Inflammatory macrophage treated with lipopolysaccharide for 1 hour (primary cell): ENCODE measurements around the gene FRY.
A peak's percentile ranks its signal among the peaks of the same experiment; 100 is the strongest.

Source experiments
- DNase-seq, 2 donors: peaks; one replicate each; pipeline ENCODE4 v3.0.0-alpha.2; 2020 to 2022

FRY gene

GRCh38 chr13:32178763-32179162 is 147.2 kb downstream of the FRY start:
- no peak for DNase-seq

- no peak for DNase-seq
These were observed 148.1 kb downstream of the FRY start for GRCh38 chr13:32179708-32180107.

GRCh38 chr13:32187651-32188050 is 156.1 kb downstream of the FRY start:
- DNase-seq = no peak

- no peak for DNase-seq
These were observed 160.0 kb downstream of the FRY start for GRCh38 chr13:32191452-32191998.

- DNase-seq = peak; percentile 5 to 8
These were observed 164.1 kb downstream of the FRY start for GRCh38 chr13:32195713-32196112.

- no peak for DNase-seq
These were observed 167.6 kb downstream of the FRY start for GRCh38 chr13:32199168-32199567.

- no peak for DNase-seq
These were observed 169.2 kb downstream of the FRY start for GRCh38 chr13:32200741-32201140.

- DNase-seq = no peak
These were observed 170.2 kb downstream of the FRY start for GRCh38 chr13:32201809-32202208.

- DNase-seq = no peak
These were observed 170.7 kb downstream of the FRY start for GRCh38 chr13:32202268-32202667.

- DNase-seq = no peak
These were observed 171.6 kb downstream of the FRY start for GRCh38 chr13:32203221-32203620.

- DNase-seq = no peak
These were observed 172.2 kb downstream of the FRY start for GRCh38 chr13:32203736-32204135.

- no peak for DNase-seq
These were observed 174.0 kb downstream of the FRY start for GRCh38 chr13:32205431-32206096.

- no peak for DNase-seq
These were observed 174.6 kb downstream of the FRY start for GRCh38 chr13:32206097-32206740.

GRCh38 chr13:32208860-32209259 is 177.3 kb downstream of the FRY start:
- DNase-seq = no peak

GRCh38 chr13:32209652-32210051 is 178.1 kb downstream of the FRY start:
- peak; percentile 40 to 66 for DNase-seq

- DNase-seq = no peak
These were observed 178.5 kb downstream of the FRY start for GRCh38 chr13:32210101-32210500.

GRCh38 chr13:32211813-32212212 is 180.2 kb downstream of the FRY start:
- DNase-seq = no peak

GRCh38 chr13:32212421-32212820 is 180.8 kb downstream of the FRY start:
- DNase-seq = no peak

GRCh38 chr13:32213626-32214025 is 182.1 kb downstream of the FRY start:
- DNase-seq = no peak

- no peak for DNase-seq
These were observed 182.5 kb downstream of the FRY start for GRCh38 chr13:32214071-32214470.

- DNase-seq = no peak
These were observed 184.7 kb downstream of the FRY start for GRCh38 chr13:32216281-32216680.

- DNase-seq = no peak
These were observed 190.6 kb downstream of the FRY start for GRCh38 chr13:32222046-32222676.

GRCh38 chr13:32224916-32225315 is 193.3 kb downstream of the FRY start:
- no peak for DNase-seq

- no peak for DNase-seq
These were observed 193.9 kb downstream of the FRY start for GRCh38 chr13:32225481-32225931.
